ENCODE measurements around the gene MT1B.
"Not testable (repeated sequence)": the region's sequence is repeated elsewhere in the genome, so short reads cannot be mapped to it uniquely, and the experiment has no call there.

The MT1B gene

DNA sequence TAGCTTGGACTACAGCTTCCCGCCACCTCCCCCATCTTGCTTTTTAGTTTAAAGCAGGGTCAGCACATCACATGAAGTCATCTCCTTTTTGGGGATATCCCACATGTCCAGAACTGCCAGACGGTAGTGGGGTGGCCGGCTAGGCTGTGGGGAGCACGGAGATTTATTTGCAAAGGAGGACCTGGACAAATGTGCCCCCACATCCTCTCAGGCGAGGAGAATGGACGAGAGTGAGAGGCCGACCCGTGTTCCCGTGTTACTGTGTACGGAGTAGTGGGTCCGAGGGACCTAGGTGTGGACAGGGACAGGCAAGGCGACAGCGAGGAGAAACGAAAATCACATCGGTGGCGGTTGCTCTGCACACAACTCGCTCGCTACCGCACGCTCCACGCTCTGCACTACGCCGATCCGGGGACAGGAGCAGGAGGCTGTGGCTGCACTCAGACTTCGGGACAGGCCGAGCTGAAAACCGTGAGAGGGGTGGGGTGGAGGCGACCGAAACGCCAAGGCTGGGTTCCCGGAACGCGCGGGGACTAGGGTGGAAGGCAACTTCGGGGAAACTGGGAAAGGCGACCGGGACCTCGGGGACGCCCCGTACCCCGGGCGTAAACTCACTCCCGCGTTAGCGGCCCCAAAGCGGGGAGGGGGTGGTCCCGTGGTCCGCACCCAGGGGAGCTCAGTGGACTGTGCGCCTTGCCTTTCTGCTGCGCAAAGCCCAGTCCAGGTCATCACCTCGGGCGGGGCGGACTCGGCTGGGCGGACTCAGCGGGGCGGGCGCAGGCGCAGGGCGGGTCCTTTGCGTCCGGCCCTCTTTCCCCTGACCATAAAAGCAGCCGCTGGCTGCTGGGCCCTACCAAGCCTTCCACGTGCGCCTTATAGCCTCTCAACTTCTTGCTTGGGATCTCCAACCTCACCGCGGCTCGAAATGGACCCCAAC is 13.6 kb upstream of the MT1B start, which contains the start of gene MT1A:
Gene MT1A, plus strand, starts transcription at position 853 of the 937 bp plus-strand sequence. Its CDS starts 73 bp downstream, at position 926.
- DNase-seq (ENCODE audit: low spot score): no peak

DNA sequence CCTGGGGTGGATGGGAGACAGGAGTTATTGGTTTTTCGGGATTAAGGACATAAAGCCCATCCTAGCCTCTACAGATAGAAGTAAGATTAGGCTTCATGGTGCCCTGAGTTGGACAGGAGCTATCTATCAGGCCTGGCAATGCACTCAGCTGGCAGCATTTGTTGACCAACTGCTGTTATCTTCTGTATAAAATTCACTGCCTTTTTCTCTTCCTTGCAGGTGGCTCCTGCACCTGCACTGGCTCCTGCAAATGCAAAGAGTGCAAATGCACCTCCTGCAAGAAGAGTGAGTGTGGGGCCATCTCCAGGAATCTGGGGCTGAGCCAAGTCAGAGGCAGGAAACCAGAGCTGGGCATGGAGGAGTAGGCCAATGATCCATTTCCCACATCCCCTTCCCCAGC is 12.6 kb upstream of the MT1B start:
- DNase-seq (ENCODE audit: low spot score): no peak

DNA sequence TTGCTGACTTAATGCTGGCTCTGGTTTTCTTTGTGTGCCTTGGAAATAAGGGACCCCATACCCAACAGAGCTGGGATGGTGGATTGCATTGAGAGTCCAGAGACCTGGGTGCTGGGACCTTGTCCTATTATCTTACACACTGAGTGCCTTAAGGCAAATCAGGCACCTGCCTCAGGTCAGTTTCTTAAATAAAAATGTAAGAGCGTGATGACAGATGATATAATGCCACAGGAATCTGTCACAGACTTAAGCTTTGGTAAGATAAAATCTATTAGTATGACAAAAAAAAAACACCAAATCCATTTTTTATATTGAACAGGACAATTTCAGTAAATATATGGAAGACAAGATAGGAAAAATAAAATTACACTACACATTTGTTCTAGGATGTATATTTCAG is 11.6 kb upstream of the MT1B start:
- DNase-seq (ENCODE audit: low spot score): no peak

DNA sequence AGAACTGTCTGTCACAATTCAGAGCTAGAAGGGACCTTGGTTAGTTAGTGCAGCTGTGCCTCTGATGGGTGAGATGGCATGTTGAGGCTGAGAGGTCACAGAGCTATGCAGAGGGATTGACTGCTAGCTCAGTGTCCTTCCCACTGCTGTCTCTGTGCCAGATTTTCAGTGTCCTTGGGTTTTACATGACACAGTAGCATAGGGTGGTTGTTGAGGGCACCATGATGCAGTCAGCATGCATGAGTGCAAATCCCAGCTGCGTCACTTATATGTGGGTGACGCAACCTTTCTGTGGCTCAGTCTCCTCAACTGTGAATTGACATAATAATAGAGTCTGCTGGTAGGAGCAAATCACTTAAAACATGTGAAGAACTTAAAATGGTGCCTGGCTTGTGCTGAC is 10.5 kb upstream of the MT1B start:
- DNase-seq (ENCODE audit: low spot score): no peak

DNA sequence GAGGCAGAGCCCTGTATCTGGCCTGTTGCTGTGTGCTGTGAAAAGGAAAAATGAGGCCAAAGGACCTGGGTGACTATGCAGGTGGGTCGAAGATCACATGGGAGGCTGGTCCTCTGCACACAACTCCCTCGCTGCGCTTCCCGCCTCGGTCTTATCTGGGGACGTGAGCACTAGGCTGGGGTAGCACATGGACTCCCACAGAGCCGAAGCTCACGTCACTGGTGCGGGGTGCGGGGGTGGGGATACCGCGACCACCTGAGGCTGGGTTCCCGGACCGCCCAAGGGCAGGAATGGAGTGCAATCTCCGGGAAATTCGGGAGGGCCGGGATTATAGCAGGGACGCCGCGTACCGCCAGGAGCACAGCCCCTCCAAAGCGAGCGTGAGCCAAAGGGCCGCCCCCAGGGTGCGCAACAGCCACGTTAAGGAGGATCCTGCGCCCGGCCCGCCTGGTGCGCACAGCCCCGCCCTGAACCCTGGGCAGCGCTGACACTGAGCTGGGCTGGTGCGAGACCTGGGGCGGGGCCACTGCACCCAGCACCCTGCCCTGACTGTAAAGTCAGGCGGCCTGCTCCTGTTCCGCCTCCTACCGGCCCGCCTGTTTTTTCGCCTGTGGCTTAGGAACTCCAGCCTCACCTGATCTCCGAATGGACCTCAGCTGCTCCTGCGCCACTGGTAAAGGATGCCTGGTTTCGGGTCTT is 8.5 kb upstream of the MT1B start:
- DNase-seq (ENCODE audit: low spot score): peak; percentile 74

DNA sequence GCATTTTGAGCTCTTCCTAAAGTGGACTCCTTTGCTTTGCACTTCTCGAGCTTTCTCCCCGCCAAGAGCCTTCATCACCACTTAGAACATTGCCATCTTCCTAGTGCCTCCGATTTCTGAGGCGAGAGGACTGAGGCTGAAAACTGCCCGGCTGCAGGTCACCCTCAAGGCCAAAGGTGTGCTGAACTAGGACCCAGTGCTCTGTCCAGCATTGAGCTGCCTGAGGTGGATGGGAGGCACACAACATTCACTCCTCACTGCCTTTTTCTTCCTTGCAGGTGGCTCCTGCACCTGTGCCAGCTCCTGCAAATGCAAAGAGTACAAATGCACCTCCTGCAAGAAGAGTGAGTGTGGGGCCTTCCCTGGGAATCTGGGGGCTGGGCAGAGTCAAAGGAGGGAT is 7.9 kb upstream of the MT1B start:
- no peak for DNase-seq (ENCODE audit: low spot score)

DNA sequence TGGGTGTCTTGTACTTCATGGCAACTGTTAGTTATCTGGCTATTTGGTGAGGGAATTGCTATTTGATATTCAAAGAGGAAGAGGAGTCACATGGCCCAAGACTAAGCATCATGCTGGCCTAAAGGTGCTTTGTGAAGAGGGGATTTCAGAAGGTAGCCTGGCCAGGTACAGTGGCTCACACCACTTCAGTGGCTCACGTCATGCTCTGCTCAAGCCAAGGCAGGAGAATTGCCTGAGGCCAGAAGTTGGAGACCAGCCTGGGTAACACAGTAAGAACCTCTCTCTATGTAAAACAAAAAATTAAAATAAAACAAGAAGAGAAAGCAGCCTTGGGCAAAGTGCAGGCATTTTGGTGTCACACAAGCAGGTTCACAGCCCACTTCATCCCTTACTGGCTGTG is 6.4 kb upstream of the MT1B start:
- DNase-seq (ENCODE audit: low spot score): no peak

DNA sequence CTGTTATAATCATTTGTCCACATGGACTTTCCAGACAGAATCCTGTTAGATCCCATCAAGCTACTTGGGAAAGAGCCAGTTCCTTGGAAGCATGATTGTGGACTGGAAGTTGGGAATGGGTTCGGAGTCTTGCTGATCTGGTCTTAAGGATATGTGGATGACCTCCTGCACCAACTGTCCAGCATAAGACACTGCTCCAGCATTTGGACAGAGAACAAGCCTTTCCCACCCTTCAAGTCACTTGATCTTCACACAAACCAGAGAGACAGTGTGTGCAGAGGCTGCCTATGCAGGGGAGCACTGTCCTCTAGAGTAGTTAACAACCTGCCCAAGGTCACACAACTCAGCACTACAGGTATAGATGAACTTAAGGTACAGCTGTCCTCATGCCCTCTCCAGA is 5.8 kb upstream of the MT1B start:
- no peak for DNase-seq (ENCODE audit: low spot score)

DNA sequence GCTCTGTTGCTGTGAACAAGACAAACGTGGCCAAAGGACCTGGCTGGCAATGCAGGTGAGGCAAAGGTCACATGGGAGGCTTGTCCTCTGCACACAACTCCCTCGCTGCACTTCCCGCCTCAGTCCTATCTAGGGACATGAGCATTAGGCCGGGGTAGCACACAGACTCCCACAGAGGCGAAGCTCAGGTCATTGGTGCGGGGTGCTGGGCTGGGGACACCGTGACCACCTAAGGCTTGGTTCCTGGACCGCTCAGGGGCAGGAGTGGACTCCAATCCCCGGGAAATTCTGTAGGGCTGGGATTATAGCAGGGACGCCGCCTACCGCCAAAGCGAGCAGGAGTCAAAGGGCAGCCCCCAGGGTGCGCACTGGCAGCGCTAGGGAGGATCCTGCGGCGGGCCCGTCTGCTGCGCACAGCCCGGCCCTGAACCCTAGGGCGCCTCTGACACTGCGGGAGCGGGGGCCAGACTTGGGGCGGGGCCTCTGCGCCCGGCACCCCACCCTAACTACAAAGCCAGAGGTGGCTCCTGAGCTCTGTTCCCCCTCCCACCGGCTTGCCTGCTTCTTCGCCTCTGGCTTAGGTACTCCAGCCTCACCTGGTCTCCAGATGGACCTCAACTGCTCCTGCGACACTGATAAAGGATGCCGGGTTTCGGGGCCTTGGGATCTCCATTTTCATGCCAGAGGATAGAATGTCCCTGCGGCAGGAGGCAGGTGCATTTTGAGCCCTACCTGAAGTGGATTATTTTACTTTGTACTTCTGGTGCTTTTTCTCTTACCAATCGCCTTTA is 3.9 kb upstream of the MT1B start:
- no peak for DNase-seq (ENCODE audit: low spot score)

DNA sequence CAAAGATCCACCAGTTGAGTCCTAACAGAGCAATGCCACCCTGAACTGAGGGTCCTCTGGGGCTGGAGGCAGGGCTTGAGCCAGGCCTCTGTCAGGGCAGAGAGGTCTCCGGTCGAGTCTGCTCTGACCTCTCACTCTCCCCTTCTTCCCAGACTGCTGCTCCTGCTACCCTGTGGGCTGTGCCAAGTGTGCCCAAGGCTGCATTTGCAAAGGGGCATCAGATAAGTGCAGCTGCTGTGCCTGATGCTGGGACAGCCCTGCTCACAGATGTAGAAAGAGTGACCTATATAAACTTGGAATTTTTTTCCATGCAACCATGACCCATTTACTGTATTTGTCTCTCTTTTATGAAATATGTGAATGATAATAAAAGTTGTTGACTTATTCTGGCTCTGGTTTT is 2.4 kb upstream of the MT1B start:
- DNase-seq (ENCODE audit: low spot score): no peak

DNA sequence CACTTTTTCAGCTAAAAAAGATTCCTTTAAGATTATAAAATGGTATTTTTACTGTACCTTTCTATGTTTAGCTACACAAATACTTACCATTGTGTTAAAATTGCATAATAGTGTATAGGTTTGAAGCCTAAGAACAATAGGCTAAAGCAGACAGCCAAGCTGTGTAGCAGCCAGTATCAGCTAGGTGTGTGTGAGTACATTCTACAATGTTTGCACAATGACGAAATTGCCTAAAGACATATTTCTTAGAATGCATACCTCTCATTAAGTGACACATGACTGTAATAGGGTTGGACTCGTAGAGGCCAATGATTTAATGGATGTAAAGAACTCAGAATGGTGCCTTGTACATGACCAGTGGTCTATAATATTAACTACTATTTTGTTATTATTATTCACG is 1.9 kb upstream of the MT1B start:
- no peak for DNase-seq (ENCODE audit: low spot score)

DNA sequence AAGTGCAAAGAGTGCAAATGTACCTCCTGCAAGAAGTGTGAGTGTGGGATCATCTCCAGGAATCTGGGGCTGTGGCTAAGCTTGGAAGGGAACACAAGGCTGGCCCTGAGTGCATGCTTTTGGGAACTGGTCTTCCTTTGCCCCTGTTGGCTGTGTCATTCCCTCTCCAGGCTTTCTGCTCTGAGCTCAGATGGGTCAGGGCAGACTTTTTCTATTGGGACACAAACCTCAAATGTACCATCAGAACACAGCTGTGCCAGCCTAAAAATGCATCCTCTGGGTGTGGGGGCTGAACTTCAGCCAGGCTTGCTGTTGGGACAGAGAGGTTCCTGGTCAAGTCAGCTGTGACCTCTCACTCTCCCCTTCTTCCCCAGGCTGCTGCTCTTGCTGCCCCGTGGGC is 914 bp downstream of the MT1B start:
- DNase-seq (ENCODE audit: low spot score): no peak

DNA sequence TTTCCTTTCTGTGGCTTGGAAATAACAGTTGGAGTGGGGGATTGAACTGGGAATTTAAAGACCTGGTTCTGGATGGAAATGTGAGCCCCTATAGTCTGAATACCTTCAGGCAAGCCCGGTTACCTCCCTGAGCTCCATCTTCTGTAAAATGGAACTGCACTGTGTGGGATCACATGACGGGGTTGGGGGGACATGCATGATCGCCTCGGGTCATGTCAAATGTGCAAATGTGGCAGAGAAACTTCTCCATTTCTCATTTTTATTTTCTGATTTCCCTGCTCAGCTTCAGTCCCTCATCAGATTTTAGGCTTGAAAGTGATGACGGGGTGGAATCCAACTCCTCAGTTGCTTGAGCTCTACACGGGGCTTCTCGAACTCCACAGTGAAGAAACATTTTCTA is 1.5 kb downstream of the MT1B start:
- no peak for DNase-seq (ENCODE audit: low spot score)

DNA sequence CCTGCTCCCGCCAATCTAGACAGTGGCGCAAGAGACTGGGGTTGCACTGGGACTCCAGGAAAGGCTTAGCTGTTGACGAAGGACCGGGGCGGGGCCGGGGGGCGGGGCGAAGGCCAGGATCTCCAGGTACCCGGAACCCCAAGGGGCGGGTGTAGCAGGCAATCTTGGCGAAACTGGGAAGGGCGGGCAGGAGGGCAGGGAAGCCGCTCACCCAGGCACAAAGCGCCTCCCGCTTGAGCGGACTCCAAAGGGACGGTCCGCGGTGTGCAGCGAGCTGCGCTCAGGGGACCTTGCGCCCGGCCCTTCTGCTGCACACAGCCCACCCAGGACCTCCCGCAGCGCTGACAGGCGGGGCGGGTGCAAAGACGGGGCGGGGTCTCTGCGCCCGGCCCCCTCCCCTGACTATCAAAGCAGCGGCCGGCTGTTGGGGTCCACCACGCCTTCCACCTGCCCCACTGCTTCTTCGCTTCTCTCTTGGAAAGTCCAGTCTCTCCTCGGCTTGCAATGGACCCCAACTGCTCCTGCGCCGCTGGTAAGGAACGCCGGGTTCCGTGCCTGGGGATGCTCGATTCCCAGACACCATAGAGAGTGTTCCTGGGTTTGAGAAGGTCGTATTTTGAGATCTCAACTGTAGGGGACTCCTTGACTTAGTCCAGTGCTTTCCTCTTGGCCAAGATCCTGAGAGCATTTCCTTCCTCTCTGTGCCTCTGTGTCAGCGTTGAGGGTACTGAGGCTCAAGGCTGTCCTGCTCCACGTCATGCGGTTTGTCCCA is 6.1 kb downstream of the MT1B start, which contains the start of gene MT1F:
Gene MT1F, plus strand, starts transcription at position 405 of the 772 bp plus-strand sequence. Its CDS starts 100 bp downstream, at position 505.
- peak; percentile 61 for DNase-seq (ENCODE audit: low spot score)

DNA sequence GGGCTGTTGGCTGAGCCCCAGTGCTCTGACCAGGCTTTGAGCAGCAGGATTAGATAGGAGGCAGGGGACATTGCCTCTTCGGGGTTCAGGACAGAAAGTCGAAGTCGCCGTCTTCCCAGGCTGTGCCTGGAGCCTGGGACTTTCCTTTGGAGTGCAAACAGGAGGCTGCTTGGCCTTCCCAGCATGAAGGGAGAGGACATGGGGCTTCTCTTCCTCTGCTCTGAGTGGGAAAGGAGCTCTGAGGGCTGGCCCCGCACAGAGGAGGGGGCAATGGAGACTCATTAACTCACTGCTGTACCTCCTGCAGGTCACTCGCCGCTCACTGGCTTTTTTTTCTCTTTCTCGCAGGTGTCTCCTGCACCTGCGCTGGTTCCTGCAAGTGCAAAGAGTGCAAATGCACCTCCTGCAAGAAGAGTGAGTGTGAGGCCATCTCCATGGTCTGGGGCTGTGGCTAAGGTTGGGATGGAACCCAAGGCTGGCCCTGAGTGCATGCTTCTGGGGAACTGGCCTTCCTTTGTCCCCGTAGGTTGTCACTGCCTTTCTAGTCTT is 6.7 kb downstream of the MT1B start:
- DNase-seq (ENCODE audit: low spot score): no peak

DNA sequence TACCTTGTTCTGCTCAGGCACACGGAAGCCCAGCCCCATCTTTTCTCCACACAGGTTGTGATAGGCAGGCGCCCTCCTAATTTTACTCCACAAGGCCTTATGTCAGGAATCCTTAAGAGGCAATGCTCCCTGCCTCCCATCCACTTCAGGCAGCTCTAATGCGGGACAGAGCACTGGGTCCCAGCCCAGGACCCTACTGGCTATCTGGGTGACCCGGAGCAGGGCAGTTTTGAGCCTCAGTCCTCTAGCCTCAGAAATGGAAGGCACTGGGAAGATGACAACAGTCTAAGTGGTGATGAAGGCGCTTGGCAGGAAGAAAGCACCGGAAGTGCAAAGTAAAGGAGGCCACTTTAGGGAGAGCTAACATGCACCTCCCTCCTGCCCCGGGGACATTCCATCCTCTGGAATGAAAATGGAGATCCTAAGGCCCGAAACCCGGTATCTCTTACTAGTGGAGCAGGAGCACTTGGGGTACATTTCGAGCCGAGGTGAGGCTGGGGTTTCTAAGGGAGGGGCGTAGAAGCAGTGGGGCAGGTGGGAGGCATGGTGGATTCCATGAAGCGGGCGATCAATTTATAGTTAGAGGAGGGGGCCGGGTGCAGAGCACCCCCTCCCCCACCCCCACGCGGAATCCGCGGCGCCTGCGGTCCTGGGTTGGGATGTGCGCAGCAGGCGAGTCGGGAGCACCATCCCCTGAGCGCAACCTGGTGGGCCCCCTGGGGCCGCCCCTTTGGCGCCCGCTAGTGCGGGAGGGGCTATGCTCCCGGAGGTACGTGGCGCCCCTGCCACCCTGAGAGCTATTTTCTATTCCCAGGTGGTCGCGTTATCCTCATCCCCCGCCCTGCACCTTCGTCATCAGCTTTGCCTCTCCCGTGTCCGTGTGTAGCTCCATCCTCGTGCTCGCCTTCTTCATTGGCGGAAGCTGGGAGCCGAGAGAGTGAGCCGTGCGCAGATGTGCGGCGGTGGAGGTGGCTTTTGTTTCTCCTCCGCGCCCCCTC is 11.0 kb downstream of the MT1B start:
- DNase-seq (ENCODE audit: low spot score): peak; percentile 8

DNA sequence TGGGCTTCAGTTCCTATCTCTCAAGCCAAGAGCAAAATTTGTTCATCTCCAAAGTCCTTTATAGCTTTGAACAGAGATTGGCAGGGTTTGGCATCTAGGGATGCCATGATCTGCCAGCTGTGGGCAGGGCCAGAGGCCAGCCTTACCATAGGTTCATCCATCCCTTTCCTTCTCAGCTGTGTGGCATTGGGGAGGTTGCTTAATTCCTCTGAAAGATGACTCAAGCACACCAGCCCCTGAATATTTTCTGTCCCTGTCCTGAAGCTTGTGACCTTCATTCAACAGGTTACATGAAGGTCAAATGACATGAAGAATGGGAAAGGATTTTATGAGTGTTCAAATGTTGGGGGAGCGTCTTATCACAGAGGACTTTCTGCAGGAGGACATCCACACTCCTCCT is 12.8 kb downstream of the MT1B start:
- DNase-seq (ENCODE audit: low spot score): no peak

DNA sequence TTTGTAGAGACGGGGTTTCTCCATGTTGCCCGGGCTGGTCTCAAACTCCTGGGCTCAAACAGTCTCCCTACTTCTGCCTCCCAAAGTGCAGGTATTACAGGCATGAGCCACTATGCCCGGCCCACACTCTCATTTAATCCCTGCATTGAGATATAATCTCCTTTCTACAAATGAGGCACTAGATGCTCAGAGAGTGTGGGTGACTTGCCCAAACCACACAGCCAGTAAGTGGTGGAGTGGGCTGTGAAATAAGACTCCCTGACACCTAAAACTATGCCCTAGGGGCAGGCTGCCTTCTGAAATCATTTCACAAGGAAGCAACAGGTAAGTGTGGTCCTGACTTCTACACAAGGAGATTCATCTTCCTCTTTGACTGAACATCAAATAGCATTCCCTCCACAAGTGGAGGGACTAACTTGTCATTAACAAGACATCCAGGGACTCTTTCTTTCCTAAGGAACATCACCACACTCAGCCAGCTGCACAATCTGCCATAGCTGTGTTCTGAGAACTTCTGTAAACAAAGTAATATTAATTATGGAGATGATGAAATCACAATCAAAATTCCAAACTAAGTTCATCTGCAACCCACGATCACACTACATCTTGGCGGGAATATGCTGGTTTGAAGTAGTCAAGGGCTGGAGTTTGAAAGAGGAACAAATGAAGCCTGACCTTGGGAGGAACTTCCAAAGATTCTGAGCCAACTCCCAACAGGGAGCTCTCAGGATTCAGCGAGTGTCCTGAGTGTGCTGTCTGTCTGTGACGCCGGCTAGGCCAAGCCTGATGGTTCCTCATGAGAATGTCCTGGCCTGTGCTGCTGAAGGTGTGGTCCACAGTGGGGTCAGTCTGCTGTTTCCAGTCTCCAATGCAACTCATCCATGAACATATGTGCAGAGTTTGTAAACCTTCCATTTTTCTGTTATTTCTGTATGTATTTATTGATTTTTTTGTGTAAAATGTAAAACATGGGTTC is 13.9 kb downstream of the MT1B start:
- not testable (repeated sequence) for DNase-seq (ENCODE audit: low spot score)

Measured in CD4-positive, alpha-beta T cell treated with Interleukin-6 at 100 ng/mL for 8 hours (primary cell).